Epidermal melanocyte (primary cell): ENCODE data around the gene ZNF738.
"Not testable (repeated sequence)": the region's sequence is repeated elsewhere in the genome, so short reads cannot be mapped to it uniquely, and the experiment has no call there.

ENCODE experiments used
- DNase-seq: peaks from one replicate; pipeline ENCODE4 v3.0.0; 2011; ENCODE audit warnings: low spot score; ENCODE audit not compliant: insufficient read length

The ZNF738 gene

GRCh38 chr19:21358768-21359451 lies at the start of gene ZNF738:
TSS of gene ZNF738 (plus strand) at chr19:21359000. CDS start at chr19:21359141, 141 bp downstream.
- peak; percentile 96 for DNase-seq

DNA sequence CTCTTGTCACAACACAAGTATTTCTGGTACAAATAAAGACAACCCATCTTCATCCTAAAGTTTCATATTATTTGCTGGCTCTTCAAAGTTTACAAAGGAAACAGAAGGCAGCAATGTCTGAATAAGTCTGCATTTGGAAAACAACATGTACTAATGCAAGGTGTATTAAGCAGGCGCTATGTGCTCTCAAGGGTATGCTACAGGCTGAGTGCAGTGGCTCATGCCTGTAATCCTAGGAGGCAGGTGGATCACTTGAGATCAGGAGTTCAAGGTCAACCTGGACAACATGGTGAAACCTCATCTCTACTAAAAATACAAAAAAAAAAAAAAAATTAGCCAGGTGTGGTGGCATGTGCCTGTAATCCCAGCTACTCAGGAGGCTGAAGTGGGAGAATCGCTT lies 46.0 kb upstream of the ZNF738 start:
- DNase-seq = not testable (repeated sequence)

DNA sequence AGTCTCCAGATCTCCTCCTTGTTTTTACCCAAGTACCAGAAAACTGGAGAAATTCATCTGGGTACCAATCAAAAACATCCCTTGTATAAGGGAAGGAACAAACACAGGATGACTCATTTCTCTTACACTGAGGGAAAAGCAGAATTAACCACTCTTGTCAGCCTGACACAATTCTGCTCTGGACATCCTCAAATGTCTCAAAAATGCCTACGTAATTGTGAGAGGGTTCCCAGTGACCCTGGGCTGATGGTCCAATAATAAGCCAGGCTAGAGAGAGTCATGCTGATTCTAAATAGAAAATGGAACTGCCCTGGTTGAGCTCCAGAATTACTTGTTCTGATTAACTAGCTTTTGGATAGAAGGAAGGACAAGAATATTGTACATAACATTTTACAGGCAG lies 44.1 kb upstream of the ZNF738 start:
- no peak for DNase-seq

DNA sequence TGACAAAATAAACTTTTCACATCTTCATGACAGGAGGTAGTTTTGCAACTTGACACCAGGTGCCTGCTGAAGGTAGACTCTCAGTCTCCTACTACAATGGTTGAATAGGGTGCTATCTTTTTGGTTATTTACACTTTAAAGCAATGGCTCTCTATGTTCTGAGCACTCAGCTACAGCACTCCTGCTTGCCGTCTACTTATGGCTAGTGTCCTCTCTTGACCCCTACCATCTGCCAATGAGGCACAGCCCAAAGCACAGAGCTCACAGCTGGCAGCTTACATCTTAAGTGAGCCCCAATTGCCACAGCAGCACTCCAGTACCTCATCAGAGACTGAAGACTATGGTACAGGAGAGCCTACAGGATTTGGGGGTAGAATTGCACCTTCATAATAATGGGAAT lies 41.0 kb upstream of the ZNF738 start:
- DNase-seq = no peak

GRCh38 chr19:21321134-21321533 lies 37.7 kb upstream of the ZNF738 start:
- DNase-seq = no peak

DNA sequence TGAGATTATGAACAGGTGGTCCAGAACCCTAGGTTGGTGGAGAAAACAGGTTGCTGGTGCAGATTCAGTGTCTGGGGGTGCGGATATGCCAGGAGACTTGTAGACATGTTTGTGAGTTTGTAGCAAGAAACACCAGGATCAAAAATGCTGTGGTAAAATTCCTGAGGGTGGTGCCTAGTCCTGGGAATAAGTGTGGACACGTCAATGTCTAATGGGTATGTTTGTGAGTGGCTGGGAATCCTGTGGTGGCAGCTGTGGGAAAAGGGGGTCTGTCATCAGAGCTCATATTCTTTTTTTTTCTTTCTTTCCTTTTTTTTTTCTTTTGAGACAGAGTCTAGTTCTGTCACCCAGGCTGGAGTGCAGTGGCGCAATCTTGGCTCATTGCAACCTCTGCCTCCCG lies 36.8 kb upstream of the ZNF738 start:
- DNase-seq = no peak

DNA sequence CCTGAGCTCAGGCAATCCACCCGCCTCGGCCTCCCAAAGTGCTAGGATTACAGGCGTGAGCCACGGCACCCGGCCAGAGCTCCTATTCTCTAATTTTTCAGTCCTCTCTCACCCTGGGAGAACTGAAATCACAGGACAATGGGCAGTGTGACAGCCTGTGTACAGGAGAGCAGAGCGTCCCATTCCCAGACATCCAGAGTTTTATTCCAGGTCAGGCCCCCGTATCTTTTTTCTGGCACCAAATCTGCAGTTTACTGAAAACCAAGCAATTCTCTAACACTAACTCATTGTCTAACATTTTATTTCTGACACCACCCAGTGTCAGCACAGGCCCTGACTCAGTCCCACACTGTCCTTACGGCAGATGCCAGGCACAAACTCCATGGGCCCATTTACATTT lies 36.3 kb upstream of the ZNF738 start:
- no peak for DNase-seq

DNA sequence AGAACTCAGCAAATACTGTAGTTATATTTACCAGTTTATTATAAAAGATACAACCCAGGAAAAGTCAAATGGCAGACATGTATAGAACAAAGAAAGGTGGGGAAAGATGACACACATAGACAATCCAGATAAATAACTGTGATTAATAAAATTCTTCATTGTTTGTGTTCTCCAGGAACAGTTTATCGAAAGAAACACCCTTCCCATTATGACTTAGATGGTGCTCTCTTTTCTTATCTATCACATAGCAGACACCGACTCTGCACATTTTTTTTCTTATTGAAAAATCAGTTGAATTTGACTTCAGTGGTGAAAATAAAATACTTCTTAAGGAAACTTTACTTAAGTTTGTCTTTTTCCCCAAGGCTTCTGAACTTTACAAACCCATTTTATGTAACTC lies 35.8 kb upstream of the ZNF738 start:
- DNase-seq = no peak

- DNase-seq = no peak
These were observed 32.6 kb upstream of the ZNF738 start for GRCh38 chr19:21326169-21326568.

GRCh38 chr19:21328406-21328805 lies 30.4 kb upstream of the ZNF738 start:
- DNase-seq = no peak

GRCh38 chr19:21328885-21329605 lies 29.8 kb upstream of the ZNF738 start, which contains the start of gene ZNF708:
TSS of gene ZNF708 (minus strand) at chr19:21329410. CDS start at chr19:21329212, 198 bp downstream.
- DNase-seq = peak; percentile 78

GRCh38 chr19:21335721-21336120 lies 23.1 kb upstream of the ZNF738 start:
- no peak for DNase-seq

DNA sequence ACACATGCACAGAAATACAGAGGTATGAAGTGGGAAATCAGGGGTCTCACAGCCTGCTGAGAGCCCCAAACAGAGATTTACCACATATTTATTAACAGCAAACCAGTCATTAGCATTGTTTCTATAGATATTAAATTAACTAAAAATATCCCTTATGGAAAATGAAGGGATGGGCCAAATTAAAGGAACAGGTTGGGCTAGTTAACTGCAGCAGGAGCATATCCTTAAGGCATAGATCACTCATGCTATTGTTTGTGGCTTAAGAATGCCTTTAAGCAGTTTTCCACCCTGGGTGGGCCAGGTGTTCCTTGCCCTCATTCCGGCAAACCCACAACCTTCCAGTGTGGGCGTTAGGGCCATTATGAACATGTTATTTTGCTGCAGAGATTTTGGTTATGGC lies 14.0 kb upstream of the ZNF738 start:
- DNase-seq = not testable (repeated sequence)

DNA sequence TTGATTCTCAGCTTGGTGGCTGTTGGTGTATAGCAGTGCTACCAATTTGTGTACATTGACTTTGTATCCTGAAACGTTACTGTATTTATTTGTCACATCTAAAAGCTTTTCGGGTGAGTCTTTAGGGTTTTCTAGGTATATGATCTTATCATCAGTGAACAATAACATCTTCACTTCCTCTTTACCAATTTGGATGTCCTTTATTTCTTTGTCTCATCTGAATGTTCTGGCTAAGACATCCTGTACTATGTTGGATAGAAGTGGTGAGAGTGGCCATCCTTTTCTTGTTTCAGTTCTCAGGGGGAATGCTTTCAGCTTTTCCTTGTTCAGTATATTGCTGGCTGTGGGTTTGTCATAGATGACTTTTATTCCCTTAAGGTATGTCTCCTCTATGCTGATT lies 6.0 kb upstream of the ZNF738 start:
- no peak for DNase-seq

DNA sequence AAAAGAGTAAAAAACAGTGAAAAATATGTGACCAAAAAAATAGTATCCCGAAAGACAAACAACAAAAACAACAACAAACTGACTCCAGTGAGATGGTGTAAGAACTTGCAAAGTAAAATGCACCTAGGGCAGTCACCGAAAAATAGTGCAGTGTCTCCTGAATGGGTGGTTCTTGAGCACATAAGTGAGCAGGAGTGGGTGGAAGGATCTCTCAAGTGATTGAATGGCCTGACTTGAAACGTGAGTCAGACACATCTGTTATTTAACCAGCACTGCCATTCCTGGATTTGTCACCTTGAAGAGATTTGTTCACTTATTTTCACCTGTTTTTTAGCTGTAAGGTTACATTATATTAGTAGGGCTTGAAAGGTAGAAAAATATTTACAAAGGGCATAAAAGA lies 3.5 kb downstream of the ZNF738 start:
- no peak for DNase-seq

GRCh38 chr19:21383980-21384582 lies 25.3 kb downstream of the ZNF738 start:
- no peak for DNase-seq

GRCh38 chr19:21396121-21396520 lies 37.3 kb downstream of the ZNF738 start:
- no peak for DNase-seq

- DNase-seq = peak; percentile 53
These were observed 38.2 kb downstream of the ZNF738 start, which contains the start of gene ZNF493 for GRCh38 chr19:21396893-21397572. TSS of gene ZNF493 (plus strand) at chr19:21397133. CDS start at chr19:21397238, 105 bp downstream.

- no peak for DNase-seq
These were observed 40.1 kb downstream of the ZNF738 start for GRCh38 chr19:21398851-21399250.

DNA sequence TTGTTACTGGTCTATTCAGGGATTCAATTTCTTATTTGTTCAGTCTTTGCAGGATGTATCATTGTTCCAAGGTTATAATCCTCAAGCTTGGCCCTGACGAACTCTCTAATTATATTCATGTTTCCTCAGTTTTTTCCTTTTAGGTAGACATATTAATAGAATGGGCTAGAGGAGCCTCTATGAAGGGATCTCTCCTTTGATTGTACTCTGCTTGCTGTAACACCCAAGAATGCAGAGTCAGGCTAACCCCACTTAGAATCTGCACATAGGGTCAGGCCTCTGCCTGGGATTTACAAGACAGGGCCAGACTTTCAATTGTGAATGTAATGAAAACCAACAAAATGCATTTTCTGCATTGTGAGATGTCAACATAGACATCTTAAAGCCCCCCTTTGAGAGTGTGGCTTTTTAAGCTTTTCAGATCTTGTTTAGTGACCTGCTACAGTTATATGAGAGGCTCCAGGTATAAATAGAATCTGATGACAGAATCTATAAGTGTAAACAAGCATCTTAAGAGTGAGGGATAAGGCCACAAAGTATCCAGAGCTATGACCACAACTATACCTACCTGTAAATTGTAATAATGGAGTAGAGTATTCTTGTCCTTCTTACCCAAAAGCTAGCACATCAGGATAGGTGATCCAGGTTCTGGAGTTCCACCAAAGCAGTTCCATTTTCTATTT lies 43.6 kb downstream of the ZNF738 start:
- DNase-seq = no peak

GRCh38 chr19:21410166-21410565 lies 51.4 kb downstream of the ZNF738 start:
- no peak for DNase-seq
